ENCODE data around the gene B4GALNT1.
"Not testable (repeated sequence)": the region's sequence is repeated elsewhere in the genome, so short reads cannot be mapped to it uniquely, and the experiment has no call there.

The B4GALNT1 gene

DNA sequence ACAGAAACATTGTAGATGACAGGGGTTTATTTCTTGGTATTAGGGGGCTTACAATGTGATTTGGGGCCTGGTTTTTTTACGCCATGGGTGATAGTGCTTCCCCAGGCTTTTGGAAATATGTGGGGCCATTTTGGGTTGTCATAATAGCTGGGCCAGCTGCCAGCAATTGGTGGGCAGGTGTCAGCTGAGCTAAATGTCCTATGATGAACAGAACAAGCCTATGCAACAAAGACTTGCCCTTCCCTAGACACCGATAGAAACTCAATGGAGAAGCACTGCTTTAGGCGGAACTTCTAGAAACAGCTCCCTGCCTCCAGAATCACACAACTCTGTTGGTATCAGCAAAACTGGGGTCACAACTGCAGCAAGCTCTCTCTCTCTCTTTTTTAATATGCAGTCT, 5.1 kb upstream of the B4GALNT1 start:
- no peak overlapping the region for H3K9ac ChIP-seq
- no peak overlapping the region for H3K27ac ChIP-seq
- peaks cover 9% of the 10 kb centered on the region; the same call in 1 of the 2 replicates for H3K9me3 ChIP-seq
- H3K36me3 ChIP-seq = no peaks in the 10 kb centered on the region
- no peak overlapping the region for H3K4me2 ChIP-seq
- H4K20me1 ChIP-seq = no peaks in the 10 kb centered on the region
- H3K27me3 ChIP-seq = peaks cover 11% of the 10 kb centered on the region
- H3K4me1 ChIP-seq = no peaks in the 10 kb centered on the region
- no peak for TF ChIP-seq Cebpa-rat (IDR thresholded peaks at IDR 0.05)
- H3K4me3 ChIP-seq = no peak overlapping the region

DNA sequence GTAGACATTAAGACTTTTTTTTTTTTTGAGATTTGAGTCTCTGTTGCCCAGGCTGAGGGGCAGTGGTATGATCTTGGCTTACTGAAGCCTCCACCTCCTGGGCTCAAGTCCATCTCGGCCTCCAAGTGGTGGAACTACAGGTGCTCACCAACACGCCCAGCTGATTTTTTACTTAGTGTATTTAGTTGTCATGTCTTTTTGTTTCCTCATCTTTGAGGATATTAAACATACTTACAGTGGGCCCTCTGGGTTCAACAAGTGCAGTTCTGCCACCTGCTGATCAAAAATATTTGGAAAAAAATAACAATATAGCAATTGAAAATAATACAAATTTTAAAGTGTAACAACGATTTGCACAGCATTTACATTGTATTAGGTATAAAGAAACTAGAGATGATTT, 4.4 kb upstream of the B4GALNT1 start:
- Histone ChIP-seq H3K4me1 (peaks cover 1% of the 10 kb centered on the region; the same call in 1 of the 2 replicates), H3K9ac (no peak overlapping the region), H4K20me1 (0 out of 2 replicates have a peak, but pooled peaks cover under 1% of the 10 kb centered on the region), H3K9me3 (peaks cover 3% of the 10 kb centered on the region; the same call in 1 of the 2 replicates), H3K36me3 (no peaks in the 10 kb centered on the region), H3K27ac (no peak overlapping the region), H3K4me3 (no peak overlapping the region), H3K4me2 (no peak overlapping the region), H3K27me3 (peaks cover 18% of the 10 kb centered on the region)
- no peak for TF ChIP-seq Cebpa-rat (IDR thresholded peaks at IDR 0.05)

DNA sequence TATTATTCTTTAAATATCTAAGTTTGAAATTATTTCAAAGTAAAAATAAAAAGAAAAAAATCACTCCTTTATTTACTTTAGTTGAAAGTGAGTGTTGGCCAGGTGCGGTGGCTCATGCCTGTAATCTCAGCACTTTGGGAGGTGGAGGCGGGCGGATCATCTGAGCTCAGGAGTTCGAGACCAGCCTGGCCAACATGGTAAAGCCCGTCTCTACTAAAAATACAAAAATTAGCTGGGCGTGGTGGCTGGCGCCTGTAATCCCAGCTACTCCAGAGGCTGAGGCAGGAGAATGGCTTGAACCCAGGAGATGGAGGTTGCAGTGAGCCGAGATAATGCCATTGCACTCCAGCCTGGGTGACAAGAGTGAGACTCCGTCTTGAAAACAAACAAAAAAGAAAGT, 3.7 kb upstream of the B4GALNT1 start:
- not testable (repeated sequence) for H3K4me2 ChIP-seq, H3K4me3 ChIP-seq, H3K4me1 ChIP-seq, H4K20me1 ChIP-seq, H3K9ac ChIP-seq, H3K9me3 ChIP-seq, H3K36me3 ChIP-seq, H3K27ac ChIP-seq
- peaks cover 24% of the 10 kb centered on the region for H3K27me3 ChIP-seq

DNA sequence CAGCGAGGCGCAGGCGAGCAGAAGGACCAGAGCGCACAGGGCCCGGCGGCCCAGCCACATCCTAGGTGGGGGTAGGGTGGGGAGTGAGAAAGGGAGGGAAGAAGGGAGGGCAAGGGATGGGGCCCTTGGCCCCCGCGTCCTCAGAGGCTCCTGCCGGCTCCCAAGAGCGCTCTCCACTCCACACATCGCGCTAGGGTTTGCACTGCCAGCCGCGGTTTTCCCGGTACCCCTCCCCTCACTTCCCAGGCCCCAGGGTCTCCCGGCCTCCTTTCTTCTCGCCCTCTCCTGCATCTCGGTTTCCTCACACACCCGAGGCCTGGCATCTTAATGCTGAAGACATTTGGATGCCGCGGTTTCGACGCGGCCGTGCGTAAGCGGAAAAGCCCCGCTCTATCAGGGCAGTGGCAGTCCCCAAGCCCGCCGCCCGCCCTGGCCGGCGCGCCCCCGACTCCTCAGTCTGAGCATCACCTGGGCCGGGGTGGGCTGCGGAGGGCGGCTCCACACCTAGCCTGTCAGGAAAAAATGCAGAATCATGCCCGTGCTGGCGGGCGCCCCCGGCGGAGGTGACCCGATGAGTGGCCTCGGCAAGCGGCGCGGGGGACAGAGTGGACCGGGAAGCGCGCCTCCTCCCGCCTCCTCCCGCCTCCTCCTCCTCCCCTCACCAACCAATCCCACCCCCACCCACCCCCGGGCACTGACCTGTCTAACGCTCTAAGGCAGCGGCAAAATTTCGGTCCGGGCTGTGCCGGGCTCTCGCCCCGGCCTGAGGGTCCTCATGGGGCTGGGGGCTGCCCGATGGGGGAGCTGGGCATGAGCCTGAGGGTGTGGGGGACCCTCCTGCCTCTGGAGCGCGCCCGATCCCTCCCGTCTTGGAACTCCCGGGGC, 686 bp downstream of the B4GALNT1 start:
- H3K4me3 ChIP-seq = peak overlapping the region; percentile 71
- H3K27ac ChIP-seq = no peak overlapping the region
- peaks cover 68% of the 10 kb centered on the region for H3K27me3 ChIP-seq
- peak overlapping the region; percentile 99 for H3K4me2 ChIP-seq
- H4K20me1 ChIP-seq = peaks cover 30% of the 10 kb centered on the region
- peaks cover 8% of the 10 kb centered on the region; the same call in 1 of the 2 replicates for H3K4me1 ChIP-seq
- H3K9ac ChIP-seq = peak overlapping the region; percentile 73
- peaks cover 18% of the 10 kb centered on the region for H3K9me3 ChIP-seq
- H3K36me3 ChIP-seq = no peaks in the 10 kb centered on the region
- TF ChIP-seq Cebpa-rat (IDR thresholded peaks at IDR 0.05) = no peak

DNA sequence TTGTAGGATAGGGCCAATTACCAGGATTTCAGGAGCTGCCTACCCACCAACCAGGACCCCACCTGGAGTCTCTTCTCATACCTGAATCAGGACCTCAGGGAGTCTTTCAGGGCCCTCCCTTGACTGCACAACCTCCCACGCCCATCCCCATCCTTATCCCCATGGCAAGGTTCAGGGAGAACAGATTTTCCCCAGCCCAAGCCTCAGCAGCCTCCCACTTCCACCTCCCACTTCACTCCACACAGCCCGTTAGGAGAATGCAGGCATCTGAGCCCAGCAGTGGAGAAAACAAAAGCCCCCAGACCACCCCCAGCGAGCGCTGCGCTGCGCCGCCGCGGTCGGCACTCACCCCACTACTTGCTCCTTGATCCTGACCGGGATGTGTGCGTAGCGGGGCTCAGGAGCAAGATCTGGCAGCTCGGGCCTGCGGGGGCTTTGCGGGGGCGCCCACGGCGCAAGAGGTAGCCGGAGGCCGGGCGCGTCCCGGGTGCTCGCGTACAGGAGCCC, 1.4 kb downstream of the B4GALNT1 start:
- Histone ChIP-seq H3K4me3 (peak overlapping the region; percentile 71), H3K27me3 (peaks cover 75% of the 10 kb centered on the region), H3K27ac (no peak overlapping the region), H3K9ac (no peak overlapping the region), H3K4me1 (peaks cover 8% of the 10 kb centered on the region; the same call in 1 of the 2 replicates), H3K9me3 (peaks cover 18% of the 10 kb centered on the region), H4K20me1 (peaks cover 30% of the 10 kb centered on the region), H3K4me2 (peak overlapping the region; percentile 99), H3K36me3 (no peaks in the 10 kb centered on the region)
- TF ChIP-seq Cebpa-rat (IDR thresholded peaks at IDR 0.05) = no peak

DNA sequence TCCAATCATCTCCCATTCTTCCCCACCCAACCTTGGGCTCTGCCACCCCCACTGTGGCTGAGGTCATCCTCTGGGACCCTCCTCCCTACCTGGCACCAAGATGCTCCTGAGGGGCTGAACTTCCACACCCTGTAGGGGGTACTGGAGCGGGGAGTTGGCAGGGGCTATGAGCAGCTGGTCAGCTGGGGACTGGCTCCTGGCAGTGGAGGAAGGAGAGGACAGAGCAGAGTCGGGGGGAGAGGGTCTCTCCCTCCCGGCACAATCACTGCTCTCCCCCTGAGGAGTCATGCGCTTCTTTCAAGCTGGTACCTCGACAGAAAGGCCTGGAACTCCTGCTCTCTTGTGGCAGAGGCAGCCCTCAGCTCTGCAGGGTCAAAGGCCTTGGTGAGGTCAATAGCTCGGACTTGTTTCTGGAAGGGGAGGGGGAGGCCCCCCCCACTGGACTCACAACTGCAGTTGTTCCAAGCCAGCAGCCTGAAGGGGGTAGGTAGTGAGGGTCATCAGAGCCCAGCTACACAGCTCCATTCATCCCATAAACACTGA, 2.0 kb downstream of the B4GALNT1 start:
- Histone ChIP-seq H3K4me2 (no peak overlapping the region), H3K9me3 (peaks cover 18% of the 10 kb centered on the region), H3K4me3 (no peak overlapping the region), H3K9ac (no peak overlapping the region), H3K4me1 (peaks cover 10% of the 10 kb centered on the region; the same call in 1 of the 2 replicates), H3K27me3 (peaks cover 82% of the 10 kb centered on the region), H3K27ac (no peak overlapping the region), H4K20me1 (peaks cover 30% of the 10 kb centered on the region), H3K36me3 (no peaks in the 10 kb centered on the region)
- TF ChIP-seq Cebpa-rat (IDR thresholded peaks at IDR 0.05) = no peak

DNA sequence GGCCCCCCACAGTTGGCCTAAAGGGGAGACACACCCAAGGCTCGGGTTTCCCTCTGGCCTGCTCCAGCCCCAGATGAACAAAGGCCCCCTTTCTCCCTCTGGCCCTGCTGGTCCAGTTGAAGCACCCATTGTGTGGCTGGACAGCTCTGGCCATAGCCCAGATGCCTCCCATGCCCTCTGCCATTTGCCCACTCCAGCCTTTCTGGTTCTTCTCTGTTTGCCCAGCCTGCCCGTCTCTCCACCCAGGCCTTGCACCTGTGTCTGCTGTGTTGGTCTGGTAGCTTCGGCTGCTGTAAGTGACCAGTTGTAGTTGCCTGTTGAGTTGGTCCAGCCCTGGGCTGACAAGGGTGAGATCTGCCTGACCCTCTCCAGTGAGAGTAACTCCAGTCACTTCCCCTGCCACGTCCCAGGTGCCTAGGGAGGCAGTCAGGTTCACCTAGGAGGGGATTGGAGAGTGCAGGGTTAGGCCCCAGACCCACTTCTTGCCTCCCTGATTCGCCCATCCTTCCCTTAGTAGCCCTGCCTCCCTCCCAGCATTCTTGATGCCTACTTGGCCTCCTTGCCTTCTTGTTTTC, 3.0 kb downstream of the B4GALNT1 start:
- peaks cover 30% of the 10 kb centered on the region for H4K20me1 ChIP-seq
- H3K9ac ChIP-seq = no peak overlapping the region
- peaks cover 19% of the 10 kb centered on the region for H3K4me1 ChIP-seq
- TF ChIP-seq Cebpa-rat (IDR thresholded peaks at IDR 0.05) = no peak
- H3K27me3 ChIP-seq = peaks cover 92% of the 10 kb centered on the region
- peaks cover 18% of the 10 kb centered on the region for H3K9me3 ChIP-seq
- no peak overlapping the region for H3K4me3 ChIP-seq
- H3K4me2 ChIP-seq = no peak overlapping the region
- no peak overlapping the region for H3K27ac ChIP-seq
- no peaks in the 10 kb centered on the region for H3K36me3 ChIP-seq

DNA sequence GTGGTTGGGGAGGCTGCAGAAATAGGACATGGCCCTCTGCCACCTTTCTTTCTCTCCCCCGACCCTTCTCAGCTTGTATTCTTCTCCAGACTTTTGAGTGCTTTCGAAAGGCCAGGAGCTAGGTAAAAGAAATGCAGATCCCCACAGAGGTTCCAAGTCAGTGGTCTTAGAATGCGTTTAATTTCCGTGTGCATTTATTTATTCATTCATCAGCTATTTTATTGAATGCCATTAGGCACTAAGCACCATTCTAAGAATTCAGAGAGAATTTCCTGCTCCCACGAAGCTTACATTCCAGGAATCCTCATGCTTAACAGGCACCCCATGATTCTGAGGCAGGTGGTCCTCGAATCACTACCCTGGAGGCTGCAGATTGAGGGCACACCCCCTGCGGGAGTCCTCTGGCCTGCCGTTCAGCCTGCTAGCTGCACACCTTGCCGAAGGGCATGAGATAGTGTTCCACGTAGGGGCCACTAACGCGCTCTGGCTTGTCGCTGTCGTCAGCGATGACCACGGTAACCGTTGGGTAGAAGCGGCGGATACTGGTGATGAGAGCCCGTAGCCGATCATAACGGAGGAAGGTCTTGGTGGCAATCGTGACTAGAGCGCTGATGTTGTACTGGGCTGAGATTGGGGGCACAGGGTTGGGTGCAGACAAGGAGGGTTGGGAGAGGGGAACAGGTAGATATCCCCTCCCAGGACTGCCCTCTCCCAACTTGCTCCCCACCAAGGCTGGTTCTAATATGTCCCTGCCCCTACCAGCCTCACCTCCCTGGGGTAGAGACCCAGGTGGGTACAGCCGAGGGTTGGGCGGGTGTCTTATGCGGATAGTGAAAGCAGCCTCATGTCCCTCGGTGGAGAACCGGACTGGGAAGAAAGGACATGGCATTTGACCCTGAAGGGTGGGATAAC, 4.5 kb downstream of the B4GALNT1 start:
- H3K27me3 ChIP-seq = peaks cover 100% of the 10 kb centered on the region

More for the DNA sequence above, 4.5 kb downstream of the B4GALNT1 start:
- Histone ChIP-seq H3K4me1 (peaks cover 19% of the 10 kb centered on the region), H3K27ac (no peak overlapping the region), H4K20me1 (peaks cover 30% of the 10 kb centered on the region), H3K4me2 (no peak overlapping the region), H3K9ac (no peak overlapping the region), H3K9me3 (peaks cover 18% of the 10 kb centered on the region), H3K4me3 (no peak overlapping the region), H3K36me3 (no peaks in the 10 kb centered on the region)
- no peak for TF ChIP-seq Cebpa-rat (IDR thresholded peaks at IDR 0.05)
